Fibroblast of skin of back (primary cell): ENCODE results near the gene NPDC1.
"Not testable (repeated sequence)": the region's sequence is repeated elsewhere in the genome, so short reads cannot be mapped to it uniquely, and the experiment has no call there.

Experiments used
- DNase-seq: peaks from one replicate; pipeline ENCODE4 v3.0.0-alpha.2; 2013

NPDC1 gene

GRCh38 chr9:137038916-137039315 lies 7.1 kb downstream of the NPDC1 start:
- no peak for DNase-seq

- DNase-seq: no peak
Measured at GRCh38 chr9:137037483-137037882, 8.5 kb downstream of the NPDC1 start.

- no peak for DNase-seq
Measured at GRCh38 chr9:137037035-137037434, 8.9 kb downstream of the NPDC1 start.

- DNase-seq: no peak
Measured at GRCh38 chr9:137035937-137036336, 10.0 kb downstream of the NPDC1 start.

GRCh38 chr9:137035507-137035834 lies 10.5 kb downstream of the NPDC1 start:
- no peak for DNase-seq

- DNase-seq: peak; percentile 59
Measured at GRCh38 chr9:137034709-137035506, 11.1 kb downstream of the NPDC1 start.

GRCh38 chr9:137034039-137034708 lies 11.8 kb downstream of the NPDC1 start:
- no peak for DNase-seq

- DNase-seq: not testable (repeated sequence)
Measured at GRCh38 chr9:137033481-137033880, 12.5 kb downstream of the NPDC1 start.

- DNase-seq: no peak
Measured at GRCh38 chr9:137032858-137033257, 13.1 kb downstream of the NPDC1 start.

GRCh38 chr9:137031904-137032640 lies 13.9 kb downstream of the NPDC1 start, which contains the start of gene FUT7:
Gene FUT7 (minus strand): TSS chr9:137032088. CDS start chr9:137031991, 97 bp downstream.
- DNase-seq: no peak

- no peak for DNase-seq
Measured at GRCh38 chr9:137030538-137031527, 15.1 kb downstream of the NPDC1 start.

- DNase-seq: no peak
Measured at GRCh38 chr9:137030006-137030405, 16.0 kb downstream of the NPDC1 start.

GRCh38 chr9:137029058-137029936 lies 16.7 kb downstream of the NPDC1 start:
- peak; percentile 45 for DNase-seq

- DNase-seq: peak; percentile 56
Measured at GRCh38 chr9:137028263-137029057, 17.5 kb downstream of the NPDC1 start.

- peak; percentile 28 for DNase-seq
Measured at GRCh38 chr9:137027369-137028262, 18.4 kb downstream of the NPDC1 start, which contains the start of gene ABCA2. Gene ABCA2 (minus strand): TSS chr9:137028237. CDS start chr9:137028140, 97 bp downstream.

- DNase-seq: no peak
Measured at GRCh38 chr9:137026828-137027227, 19.1 kb downstream of the NPDC1 start.

GRCh38 chr9:137026384-137026783 lies 19.6 kb downstream of the NPDC1 start:
- DNase-seq: no peak

- no peak for DNase-seq
Measured at GRCh38 chr9:137025517-137025966, 20.4 kb downstream of the NPDC1 start.

GRCh38 chr9:137023583-137023991 lies 22.4 kb downstream of the NPDC1 start:
- no peak for DNase-seq
